K562 (cell line): ENCODE results near the gene SLC38A7. TPM values are rescaled to one million over a fixed set of nuclear protein-coding genes. Genes with fewer than 3 reads are reported as not detected.

Experiments
- CSDE1 ChIP-seq, 2 experiments: fragments of 450-650 bp; IDR thresholded peaks; 2 replicates each; pipeline ENCODE4 v1.6.1; 2016; ENCODE audit warnings: mild to moderate bottlenecking in 1 of 2
- ETS1 ChIP-seq: conservative IDR thresholded peaks from 2 replicates; pipeline ENCODE4 v1.6.1; 2011; ENCODE audit warnings: low read depth, mild to moderate bottlenecking, low read length; ENCODE audit not compliant: control insufficient read depth
- MIER1 ChIP-seq: fragments of 450-650 bp; IDR thresholded peaks from 2 replicates; pipeline ENCODE4 v1.6.1; 2016; ENCODE audit warnings: antibody characterized with exemption, mild to moderate bottlenecking, low read depth
- NONO ChIP-seq, 2 experiments: fragments of 200-400 bp in 1 of 2; fragments of 450-650 bp in 1 of 2; formaldehyde crosslinking in 1 of 2; IDR thresholded peaks; 2 replicates each; pipeline ENCODE4 v1.6.1; 2017; ENCODE audit warnings: low read depth in 2 of 2, mild to moderate bottlenecking in 2 of 2, moderate library complexity in 2 of 2, low read length in 1 of 2
- NRF1 ChIP-seq, 2 experiments: fragments of 450-650 bp; IDR thresholded peaks in 1 of 2; conservative IDR thresholded peaks in 1 of 2; 2 replicates each; pipeline ENCODE4 v1.6.1; 2014; ENCODE audit warnings: mild to moderate bottlenecking in 2 of 2
- PBX2 ChIP-seq, 2 experiments: IDR thresholded peaks in 1 of 2; conservative IDR thresholded peaks in 1 of 2; 2 replicates each; pipeline ENCODE4 v1.6.1; 2016; ENCODE audit warnings: low read depth in 2 of 2, mild to moderate bottlenecking in 1 of 2, missing compliant biosample characterization in 1 of 2, missing genetic modification characterization in 1 of 2, moderate library complexity in 1 of 2
- RFX1 ChIP-seq: fragments of 450-650 bp; IDR thresholded peaks from 2 replicates; pipeline ENCODE4 v1.6.1; 2016; ENCODE audit warnings: mild to moderate bottlenecking, moderate library complexity
- SOX6 ChIP-seq: fragments of 450-650 bp; IDR thresholded peaks from 2 replicates; pipeline ENCODE4 v1.6.1; 2014; ENCODE audit warnings: mild to moderate bottlenecking
- SREBF1 ChIP-seq: fragments of 150-350 bp; IDR thresholded peaks from 2 replicates; pipeline ENCODE4 v1.6.1; 2014; ENCODE audit warnings: antibody characterized with exemption, low read depth, low read length, borderline replicate concordance
- SUPT5H ChIP-seq: fragments of 450-650 bp; IDR thresholded peaks from 2 replicates; pipeline ENCODE4 v1.6.1; 2016
- TEAD1 ChIP-seq, 2 experiments: fragments of 450-650 bp in 1 of 2; sonication (generic) in 1 of 2; formaldehyde crosslinking; IDR thresholded peaks; 2 replicates each; pipeline versions ENCODE4 v1.4.0 to v1.8.0; 2020 to 2022; ENCODE audit warnings: mild to moderate bottlenecking in 2 of 2, missing genetic modification reagents in 1 of 2
- YBX1 ChIP-seq: fragments of 450-650 bp; IDR thresholded peaks from 2 replicates; pipeline ENCODE4 v1.7.1; 2016; ENCODE audit warnings: mild to moderate bottlenecking
- ZNF407 ChIP-seq: fragments of 450-650 bp; IDR thresholded peaks from 2 replicates; pipeline ENCODE4 v1.6.1; 2016; ENCODE audit warnings: low read depth
- polyA plus RNA-seq, 8 experiments: library from polyadenylated mRNA; depleted of rRNA in 4 of 8; stranded (reverse) in 5 of 8; unstranded in 3 of 8; fragments of >200 nt; fragmentation: Nextera tagmentation in 2 of 8; fragmentation: Illumina TruSeq in 1 of 8; extraction: Ambion mirVana in 2 of 8; extraction: Trizol in 1 of 8; gene quantifications; 2 replicates each; pipeline versions ENCODE4 v1.2.1 to v1.2.3, GENCODE V29; 2011 to 2014; ENCODE audit warnings: inconsistent platforms in 1 of 8, missing spikeins in 1 of 8
- total RNA-seq, 7 experiments: library from RNA; depleted of rRNA in 6 of 7; stranded (reverse); fragments of >200 nt in 6 of 7; fragmentation: Illumina TruSeq in 2 of 7; extraction: Trizol in 2 of 7; gene quantifications; 2 replicates each; pipeline versions ENCODE4 v1.2.1 to v1.2.3, GENCODE V29; 2011 to 2021; ENCODE audit warnings: low replicate concordance in 1 of 7

Gene SLC38A7
- total and polyA plus RNA-seq, 9 of the 15 experiments (the other 6 are each of a cell fraction or from before 2014, with no cell fraction given): 2.7 to 12.2 (median 6.5) TPM

- TF ChIP-seq PBX2 (CRISPR knock-in tag; IDR thresholded peaks at IDR 0.05; ENCODE audit: low read depth) (no peak), PBX2 (tag; conservative IDR thresholded peaks at IDR 0.05; ENCODE audit: low read depth) (peak; percentile 71), RFX1 (no peak), YBX1 (no peak), NRF1 (conservative IDR thresholded peaks at IDR 0.05 in 1 of 2, IDR thresholded peaks at IDR 0.05 in 1 of 2) (no peak), CSDE1 (IDR thresholded peaks at IDR 0.05) (no peak), ETS1 (no peak), SREBF1 (no peak), MIER1 (no peak), ZNF407 (no peak), SUPT5H (no peak), SOX6 (no peak), TEAD1 (CRISPR knock-in tag; IDR thresholded peaks at IDR 0.05) (no peak), NONO (IDR thresholded peaks at IDR 0.05; ENCODE audit: low read depth in 2 of 2, low read length in 1 of 2) (no peak)
Measured at GRCh38 chr16:58733248-58733670, 48.7 kb upstream of the SLC38A7 start (continued).
